HS-5 (cell line): Measurements from ENCODE around the gene KLRC4.
"Not testable (repeated sequence)": the region's sequence is repeated elsewhere in the genome, so short reads cannot be mapped to it uniquely, and the experiment has no call there.

ENCODE experiments used
- DNase-seq: peaks from one replicate; pipeline ENCODE4 v3.0.0-alpha.2; 2012; ENCODE audit warnings: low read depth

KLRC4 gene

DNA sequence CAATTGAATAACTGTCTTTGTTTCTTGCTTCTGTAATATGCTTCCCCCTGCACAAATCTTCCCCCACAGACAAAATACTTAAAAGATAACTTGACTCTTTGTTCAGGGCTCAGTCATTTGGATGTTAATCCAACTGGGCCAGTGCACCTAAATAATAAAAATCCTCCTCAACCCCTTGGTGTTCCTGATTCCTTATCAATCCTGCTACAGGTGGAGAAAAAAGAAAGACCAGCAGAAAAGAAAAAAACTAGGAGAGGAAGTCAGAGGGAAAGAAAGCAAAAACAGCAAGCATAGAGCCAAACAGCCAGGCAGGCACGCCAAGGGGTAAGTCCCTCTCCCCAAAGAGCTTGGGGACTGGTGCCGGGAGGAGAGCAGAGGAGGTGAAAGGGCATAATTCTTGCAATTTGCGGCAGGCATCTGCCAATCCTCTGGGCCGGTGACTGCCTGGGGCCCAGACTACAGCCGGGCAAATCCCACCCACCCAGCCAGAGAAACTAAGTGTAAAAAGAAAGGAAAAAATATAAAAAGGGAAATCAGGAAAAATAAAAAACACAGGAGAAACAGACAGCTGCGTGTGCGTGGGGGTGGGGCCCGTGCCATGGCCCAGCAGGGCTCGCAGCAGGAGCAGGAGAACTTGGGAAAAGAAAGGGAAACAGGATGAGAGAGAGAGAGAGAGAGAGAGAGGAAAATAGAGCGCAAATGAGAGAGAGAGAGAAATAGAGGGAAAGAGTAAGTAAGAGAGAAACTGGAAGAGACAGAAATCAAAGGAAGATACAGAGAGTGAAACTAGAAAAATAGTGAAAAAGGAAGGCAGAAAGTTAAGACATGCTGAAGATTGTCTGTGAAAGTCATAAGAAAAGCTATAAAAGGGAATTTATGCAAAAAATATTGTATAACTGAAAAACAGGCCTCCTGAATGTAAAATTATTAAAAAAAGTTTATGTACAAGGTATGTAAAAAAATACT lies 41.1 kb downstream of the KLRC4 start:
- no peak for DNase-seq

DNA sequence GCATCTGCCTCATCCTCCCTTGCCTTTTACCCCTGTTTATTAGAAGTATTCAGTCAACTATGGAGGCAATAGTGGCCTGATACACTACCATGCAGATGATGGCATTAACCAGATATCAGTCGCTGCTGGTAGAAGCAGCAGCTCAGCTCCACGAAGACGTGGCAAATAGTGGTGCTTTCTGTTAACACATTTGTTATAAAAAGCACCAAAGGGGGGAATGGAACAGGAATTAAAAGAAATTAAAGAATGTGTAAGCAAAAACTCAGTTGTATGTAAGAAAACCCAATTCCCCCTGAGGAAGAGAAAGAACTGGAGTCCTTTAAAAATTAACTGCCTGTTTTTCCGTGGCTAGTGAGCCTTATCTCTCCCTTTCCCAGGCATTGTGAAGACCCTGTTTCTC lies 41.8 kb downstream of the KLRC4 start:
- not testable (repeated sequence) for DNase-seq

DNA sequence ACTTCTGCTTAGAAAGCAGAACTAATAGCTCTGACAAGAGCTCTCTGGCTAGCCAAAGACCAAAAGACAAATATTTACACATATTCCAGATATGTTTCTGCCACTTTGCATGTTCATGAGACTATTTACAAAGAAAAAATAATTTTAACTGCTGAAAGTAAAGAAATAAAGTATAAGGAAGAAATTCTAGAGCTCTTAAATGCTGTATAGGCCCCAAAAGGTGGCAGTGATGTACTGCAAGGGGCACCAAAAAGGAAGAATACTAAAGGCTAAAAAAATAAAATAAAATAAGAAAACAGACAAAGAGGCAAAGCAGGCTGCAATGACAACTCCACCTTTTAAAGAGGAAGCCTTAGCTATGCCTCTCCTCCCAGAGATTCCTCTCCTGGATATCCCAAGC lies 42.7 kb downstream of the KLRC4 start:
- DNase-seq = no peak

DNA sequence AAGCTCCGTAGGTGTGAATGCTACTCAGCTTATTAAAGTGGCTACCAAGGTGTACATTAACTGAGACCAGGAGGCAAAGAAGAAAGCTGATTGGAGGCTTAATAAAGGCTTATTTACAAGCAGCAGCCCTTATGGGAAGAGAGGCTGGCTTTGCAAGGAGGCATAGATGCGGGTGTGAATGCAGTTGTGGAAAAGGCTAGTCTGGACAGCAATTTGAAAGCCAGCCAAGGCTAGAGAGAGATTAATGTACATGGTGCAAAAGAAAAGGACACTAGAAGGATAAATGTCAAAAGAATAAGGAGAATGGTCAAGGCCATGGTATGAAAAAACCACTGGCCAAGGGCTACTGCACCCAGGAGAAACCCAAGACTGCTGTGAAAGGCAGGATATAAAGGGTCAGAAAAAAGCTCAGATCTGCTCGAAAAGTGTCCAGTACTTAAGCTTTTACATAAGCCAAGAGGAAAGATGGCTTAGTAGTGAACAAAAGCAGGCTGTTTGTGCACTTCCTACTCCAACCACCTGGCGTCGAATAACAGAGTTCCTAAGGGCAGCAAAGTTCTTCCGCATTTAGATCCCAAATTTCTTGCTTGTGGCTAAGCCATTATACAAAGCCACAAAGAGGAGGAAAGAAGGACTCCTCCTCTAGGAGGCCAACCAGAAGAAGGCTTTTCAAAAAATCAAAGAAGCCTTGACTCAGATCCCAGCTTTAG lies 43.7 kb downstream of the KLRC4 start:
- DNase-seq = no peak

DNA sequence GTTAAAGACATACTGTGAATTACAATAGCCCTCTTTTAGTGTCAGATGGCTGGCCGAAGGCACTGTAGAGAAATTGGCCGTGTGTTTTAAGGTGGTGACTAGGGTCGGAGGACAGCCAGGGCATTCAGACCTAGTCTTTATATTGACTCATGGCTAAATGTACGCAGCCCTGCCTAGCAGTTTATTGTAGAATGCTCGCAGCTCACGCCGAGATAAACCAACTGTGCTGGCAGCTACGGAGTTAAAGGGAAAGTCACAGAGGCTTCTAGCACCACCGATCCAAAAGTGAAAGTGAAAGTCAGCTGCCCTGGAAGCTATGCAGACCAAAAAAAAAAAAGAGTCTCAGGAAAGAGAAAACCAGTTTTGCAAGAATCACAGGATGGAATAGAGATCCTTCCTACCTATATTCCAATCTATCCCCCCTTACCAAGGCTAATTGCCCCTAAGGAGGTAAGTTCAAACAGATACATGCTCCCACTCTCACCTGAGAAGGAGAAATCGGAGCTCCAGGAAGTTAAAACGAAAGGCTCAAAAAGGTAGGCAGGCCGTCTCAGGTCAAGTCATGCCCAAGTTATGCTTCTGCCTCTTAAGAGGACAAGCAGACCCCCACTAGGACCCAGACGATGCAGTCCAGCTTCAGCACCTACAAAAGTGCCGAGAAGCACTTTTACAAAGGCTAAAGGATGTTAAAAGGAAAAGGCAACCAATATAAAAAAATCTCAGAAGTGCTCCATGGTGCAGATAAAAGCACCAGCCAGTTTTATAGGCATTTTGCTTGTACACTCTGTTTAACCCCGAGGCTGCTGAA lies 44.5 kb downstream of the KLRC4 start:
- DNase-seq = peak; percentile 59

DNA sequence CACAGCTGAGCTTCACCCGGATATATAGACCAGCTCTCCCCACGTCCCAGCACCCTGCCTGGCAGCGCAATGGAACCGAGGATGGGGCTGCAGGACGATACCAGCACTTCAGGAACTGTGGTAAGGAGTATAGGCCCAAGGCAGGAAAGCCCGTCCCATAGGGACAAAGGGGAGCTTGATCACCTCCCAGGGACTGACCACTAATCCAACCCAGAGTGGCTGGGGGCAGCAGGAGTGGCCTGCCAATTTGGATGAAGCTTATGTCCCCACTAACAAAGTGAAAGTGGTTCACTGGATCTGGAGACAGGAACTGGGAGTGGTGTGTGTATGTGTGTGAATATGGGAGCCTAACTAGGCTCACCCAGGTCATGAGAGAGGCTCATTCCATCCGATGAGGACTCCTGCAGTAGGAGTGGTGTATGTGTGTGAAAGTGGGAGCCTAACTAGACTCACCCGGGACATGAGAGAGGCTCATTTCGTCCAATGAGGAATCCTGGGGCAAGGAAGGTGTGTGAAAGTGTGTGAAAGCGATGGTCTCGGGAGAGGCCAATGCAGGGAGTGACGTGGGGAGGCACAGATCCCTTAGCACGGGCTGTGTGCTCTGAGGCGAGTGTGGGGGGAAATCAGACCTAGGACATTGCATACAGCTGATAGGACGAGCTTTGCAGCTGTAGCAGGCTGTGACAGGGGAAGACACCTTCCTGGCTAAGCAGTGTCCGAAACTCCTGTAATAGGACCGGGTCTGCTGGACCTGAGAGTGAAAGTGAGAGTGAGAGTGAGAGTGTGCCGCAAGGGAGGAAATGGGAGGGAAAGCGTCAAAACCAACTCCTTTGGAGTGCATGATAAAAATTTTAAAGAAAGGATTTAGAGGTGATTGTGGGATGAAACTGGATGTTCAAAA lies 45.4 kb downstream of the KLRC4 start:
- no peak for DNase-seq

DNA sequence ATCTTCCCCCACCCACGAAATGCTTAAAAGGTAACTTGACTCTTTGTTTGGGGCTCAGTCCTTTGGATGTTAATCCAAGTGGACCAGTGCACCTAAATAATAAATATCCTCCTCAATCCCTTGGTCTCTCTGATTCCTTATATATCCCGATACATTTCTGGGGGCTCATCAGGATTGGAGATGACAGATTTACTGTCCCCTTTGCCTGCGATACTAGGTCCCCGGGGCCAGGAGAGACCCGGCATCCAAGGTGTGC lies 46.0 kb downstream of the KLRC4 start:
- no peak for DNase-seq

DNA sequence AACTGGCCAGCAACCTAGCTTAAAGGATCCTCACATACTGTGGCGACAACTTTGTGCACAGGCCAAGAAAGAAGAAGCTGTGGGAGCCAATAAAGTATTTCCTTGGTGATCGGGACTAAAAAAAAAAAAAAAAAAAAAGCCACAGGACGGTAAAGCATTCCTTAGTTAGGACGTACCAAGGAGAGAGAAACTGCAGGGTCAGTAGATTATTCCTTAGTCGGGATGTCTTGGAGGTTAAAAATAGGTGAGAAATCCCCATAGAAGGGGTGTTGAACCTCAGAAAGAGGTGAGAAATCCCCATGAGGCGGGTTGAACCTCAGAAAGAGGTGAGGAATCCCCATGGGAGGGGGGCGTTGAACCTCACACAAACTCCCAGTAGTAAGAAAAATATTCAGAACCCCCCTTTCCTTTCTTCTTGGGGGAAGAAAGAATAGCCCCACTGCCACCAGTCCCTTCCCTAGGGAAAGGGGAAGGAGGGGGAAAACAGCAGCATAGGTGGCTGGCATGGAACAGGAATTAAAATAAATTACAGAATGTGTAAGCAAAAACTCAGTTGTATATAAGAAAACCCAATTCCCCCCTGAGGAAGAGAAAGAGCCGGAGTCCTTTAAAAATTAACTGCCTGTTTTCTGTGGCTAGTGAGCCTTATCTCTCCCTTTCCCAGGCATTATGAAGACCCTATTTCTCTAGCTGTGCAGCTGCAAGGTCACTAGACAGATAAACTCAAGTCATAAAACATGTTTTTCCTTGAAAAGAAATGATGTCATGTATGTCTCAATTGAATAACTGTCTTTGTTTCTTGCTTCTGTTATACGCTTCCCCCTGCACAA lies 46.5 kb downstream of the KLRC4 start:
- no peak for DNase-seq

DNA sequence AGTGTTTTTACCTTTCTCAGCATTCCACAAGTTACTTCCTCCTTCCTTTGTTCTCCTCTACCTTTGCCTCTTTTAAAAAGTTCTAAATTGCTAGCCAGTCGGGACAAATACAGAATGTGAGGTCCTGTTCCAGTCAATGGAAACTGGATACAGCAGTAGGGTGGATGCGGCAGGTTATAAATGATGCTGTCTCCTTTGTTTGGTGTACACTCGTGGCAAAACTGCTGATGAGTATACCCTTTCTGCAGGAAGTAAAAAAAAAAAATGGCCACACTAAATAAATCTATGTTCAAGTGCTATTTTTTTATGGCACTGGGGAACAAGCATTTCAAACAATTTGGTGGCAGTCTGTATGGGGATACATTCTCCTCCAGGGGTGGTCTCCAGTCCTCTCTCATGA lies 47.2 kb downstream of the KLRC4 start:
- no peak for DNase-seq

DNA sequence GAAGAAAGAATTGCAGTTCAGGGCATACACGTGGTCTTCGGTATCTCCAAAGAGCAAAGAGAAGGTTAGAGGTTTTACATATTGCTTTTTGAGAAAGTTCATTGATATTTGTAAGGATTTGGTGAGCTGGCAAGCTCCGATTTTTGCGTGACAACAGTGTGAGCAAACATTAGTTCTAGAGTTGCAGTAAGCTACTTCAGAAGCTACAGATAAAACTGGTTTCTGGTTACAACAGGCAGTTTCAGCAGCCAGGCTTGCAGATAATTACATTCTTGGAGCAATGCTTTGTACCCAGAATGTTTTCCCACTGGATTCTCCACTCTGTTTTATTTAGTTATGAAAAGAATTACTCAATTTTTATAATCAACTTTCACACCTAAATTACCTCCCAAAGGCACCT lies 47.9 kb downstream of the KLRC4 start:
- DNase-seq = no peak

DNA sequence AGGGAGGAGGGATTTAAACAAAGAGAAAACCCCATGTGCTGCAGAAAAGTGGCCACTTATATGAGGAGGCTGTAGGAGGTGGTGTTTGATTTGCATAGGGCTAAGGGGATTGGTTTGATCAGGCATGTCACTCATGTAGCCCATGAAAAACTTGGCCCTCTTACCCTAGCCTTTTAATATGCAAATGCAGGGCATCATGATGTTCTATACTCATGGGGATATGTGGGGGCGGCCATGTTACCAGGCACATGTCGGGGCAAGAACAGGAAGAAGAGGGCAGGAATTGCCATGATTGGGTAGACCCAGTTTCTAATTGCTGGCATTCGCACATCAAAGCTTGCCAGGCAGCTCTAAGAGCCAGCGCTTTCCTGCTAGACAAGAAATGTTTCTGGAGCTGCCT lies 48.5 kb downstream of the KLRC4 start:
- DNase-seq = no peak

DNA sequence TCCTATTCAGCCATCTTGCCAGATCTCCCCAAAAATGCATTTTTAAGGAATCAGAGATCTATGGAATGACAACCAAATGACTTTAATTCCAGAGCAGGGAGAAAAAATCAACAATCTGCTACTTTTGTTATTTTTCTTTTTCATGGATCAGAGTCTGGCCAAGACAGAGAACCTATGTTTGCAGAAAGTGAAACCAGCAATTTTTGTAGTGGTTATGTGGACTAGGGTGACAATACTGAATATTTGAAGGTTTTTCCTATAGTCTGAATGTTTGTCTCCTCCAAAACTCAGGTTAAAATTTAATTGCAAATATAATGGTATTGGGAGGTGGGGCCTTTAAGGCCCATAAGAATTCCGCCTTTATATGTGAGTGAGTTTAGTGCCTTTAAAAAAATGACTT lies 50.6 kb downstream of the KLRC4 start:
- DNase-seq = no peak

DNA sequence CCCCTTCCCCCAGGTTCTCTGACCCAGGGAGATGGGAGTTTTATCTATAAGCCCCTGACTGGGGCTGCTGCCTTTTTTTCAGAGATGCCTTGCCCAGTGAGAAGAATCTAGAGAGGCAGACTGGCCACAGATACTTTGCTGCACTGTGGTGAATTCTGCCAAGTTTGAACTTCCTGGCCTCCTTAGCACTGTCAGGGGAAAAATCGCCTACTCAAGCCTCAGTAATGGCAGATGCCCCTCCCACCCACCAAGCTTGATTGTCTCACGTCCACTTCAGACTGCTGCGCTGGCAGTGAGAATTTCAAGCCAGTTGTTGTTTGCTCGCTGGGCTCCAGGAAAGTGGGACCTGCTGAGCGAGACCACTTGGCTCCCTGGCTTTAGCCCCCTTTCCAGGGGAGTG lies 51.4 kb downstream of the KLRC4 start:
- no peak for DNase-seq
